Epithelial cell of prostate (primary cell): ENCODE measurements around the gene SECTM1.
"Not testable (repeated sequence)": the region's sequence is repeated elsewhere in the genome, so short reads cannot be mapped to it uniquely, and the experiment has no call there.

Experiments used
- DNase-seq: peaks from one replicate; pipeline ENCODE4 v3.0.0-alpha.2; 2011; ENCODE audit warnings: low read depth, low spot score
- H3K27ac ChIP-seq: fragments of 450-650 bp; 2 replicates; pipeline ENCODE4 v1.5.1; 2017; ENCODE audit warnings: mild to moderate bottlenecking

SECTM1 gene

GRCh38 chr17:82370471-82371332 is 37.1 kb upstream of the SECTM1 start:
- DNase-seq, result no peak
- H3K27ac ChIP-seq, result no peak overlapping the region

GRCh38 chr17:82369211-82369610 is 35.6 kb upstream of the SECTM1 start:
- no peak for DNase-seq
- no peak overlapping the region for H3K27ac ChIP-seq

- H3K27ac ChIP-seq, result no peak overlapping the region
Observed at GRCh38 chr17:82367724-82368524, 34.4 kb upstream of the SECTM1 start.

GRCh38 chr17:82366749-82367148 is 33.2 kb upstream of the SECTM1 start:
- DNase-seq, result no peak
- no peak overlapping the region for H3K27ac ChIP-seq

More at GRCh38 chr17:82367724-82368524, 34.4 kb upstream of the SECTM1 start:
- DNase-seq, result no peak

- no peak overlapping the region for H3K27ac ChIP-seq
- no peak for DNase-seq
Observed at GRCh38 chr17:82365606-82366295, 32.2 kb upstream of the SECTM1 start.

GRCh38 chr17:82361885-82362633 is 28.5 kb upstream of the SECTM1 start:
- no peak for DNase-seq
- H3K27ac ChIP-seq, result no peak overlapping the region

- not testable (repeated sequence) for H3K27ac ChIP-seq, DNase-seq
Observed at GRCh38 chr17:82359451-82360074, 26.0 kb upstream of the SECTM1 start.

- H3K27ac ChIP-seq, result no peak within 1 kb of the TSS
- DNase-seq, result no peak
Observed at GRCh38 chr17:82358465-82359350, 25.1 kb upstream of the SECTM1 start, which contains the start of gene TEX19. Gene TEX19, plus strand, starts transcription at chr17:82359247. Its CDS starts 2,904 bp downstream, at chr17:82362151.

- no peak overlapping the region for H3K27ac ChIP-seq
- no peak for DNase-seq
Observed at GRCh38 chr17:82357394-82357793, 23.8 kb upstream of the SECTM1 start.

- no peak for DNase-seq
- H3K27ac ChIP-seq, result no peak overlapping the region
Observed at GRCh38 chr17:82356845-82357355, 23.3 kb upstream of the SECTM1 start.

GRCh38 chr17:82355770-82356427 is 22.3 kb upstream of the SECTM1 start:
- DNase-seq, result peak; percentile 55
- peak overlapping the region; percentile 54 for H3K27ac ChIP-seq

- DNase-seq, result no peak
Observed at GRCh38 chr17:82354804-82355308, 21.3 kb upstream of the SECTM1 start.

GRCh38 chr17:82353484-82353883 is 19.9 kb upstream of the SECTM1 start:
- no peak overlapping the region for H3K27ac ChIP-seq

More at GRCh38 chr17:82354804-82355308, 21.3 kb upstream of the SECTM1 start:
- H3K27ac ChIP-seq, result no peak overlapping the region

GRCh38 chr17:82351713-82352488 is 18.3 kb upstream of the SECTM1 start:
- no peak overlapping the region for H3K27ac ChIP-seq
- no peak for DNase-seq

More at GRCh38 chr17:82353484-82353883, 19.9 kb upstream of the SECTM1 start:
- no peak for DNase-seq

- no peak for DNase-seq
- no peak overlapping the region for H3K27ac ChIP-seq
Observed at GRCh38 chr17:82351254-82351712, 17.7 kb upstream of the SECTM1 start.

GRCh38 chr17:82350182-82351030 is 16.8 kb upstream of the SECTM1 start:
- no peak overlapping the region for H3K27ac ChIP-seq
- no peak for DNase-seq
